ENCODE results near the gene RNASEH2C. TPM values are rescaled to one million over a fixed set of nuclear protein-coding genes. Genes with fewer than 3 reads are reported as not detected.

The RNASEH2C gene
- total and polyA plus RNA-seq, 2 of the 13 experiments (the other 11 are each of a cell fraction or from before 2014, with no cell fraction given), result 27.4 to 50.9 TPM

DNA sequence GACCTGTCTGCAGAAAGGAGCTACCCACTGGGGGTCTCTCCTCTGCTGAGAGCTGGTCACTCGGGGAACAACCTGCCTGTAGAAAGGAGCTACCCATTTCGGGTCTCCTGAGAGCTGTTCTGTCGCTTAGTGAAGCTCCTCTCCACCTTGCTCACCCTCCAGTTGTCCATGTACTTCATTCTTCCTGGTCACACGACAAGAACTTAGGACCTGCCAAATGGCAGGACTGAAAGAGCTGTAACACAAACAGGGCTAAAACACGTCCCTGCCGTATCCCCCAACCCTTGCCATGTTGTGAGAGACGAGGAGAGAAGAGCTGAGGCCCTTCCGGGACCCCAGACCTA lies 24.1 kb upstream of the RNASEH2C start (continued):
- 0 out of 2 replicates have a peak, but pooled peaks have one; percentile 2 for TF ChIP-seq HOXA5 (CRISPR knock-in tag; IDR thresholded peaks at IDR 0.05)
- TF ChIP-seq ZNF891 (CRISPR knock-in tag; IDR thresholded peaks at IDR 0.05), result no peak; the same call in 1 of the 2 replicates
- TF ChIP-seq, protein P1, sequence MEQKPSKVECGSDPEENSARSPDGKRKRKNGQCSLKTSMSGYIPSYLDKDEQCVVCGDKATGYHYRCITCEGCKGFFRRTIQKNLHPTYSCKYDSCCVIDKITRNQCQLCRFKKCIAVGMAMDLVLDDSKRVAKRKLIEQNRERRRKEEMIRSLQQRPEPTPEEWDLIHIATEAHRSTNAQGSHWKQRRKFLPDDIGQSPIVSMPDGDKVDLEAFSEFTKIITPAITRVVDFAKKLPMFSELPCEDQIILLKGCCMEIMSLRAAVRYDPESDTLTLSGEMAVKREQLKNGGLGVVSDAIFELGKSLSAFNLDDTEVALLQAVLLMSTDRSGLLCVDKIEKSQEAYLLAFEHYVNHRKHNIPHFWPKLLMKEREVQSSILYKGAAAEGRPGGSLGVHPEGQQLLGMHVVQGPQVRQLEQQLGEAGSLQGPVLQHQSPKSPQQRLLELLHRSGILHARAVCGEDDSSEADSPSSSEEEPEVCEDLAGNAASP (CRISPR knock-in tag; IDR thresholded peaks at IDR 0.05; ENCODE audit: borderline replicate concordance), result no peak
- TF ChIP-seq PPARG (CRISPR knock-in tag; conservative IDR thresholded peaks at IDR 0.05), result no peak
- no peak for TF ChIP-seq ZNF570 (CRISPR knock-in tag; IDR thresholded peaks at IDR 0.05; ENCODE audit: borderline replicate concordance)
- no peak for TF ChIP-seq TCF12 (IDR thresholded peaks at IDR 0.05)
- TF ChIP-seq TCF12 (CRISPR knock-in tag; IDR thresholded peaks at IDR 0.05), result no peak
- TF ChIP-seq NFE2L2 (IDR thresholded peaks at IDR 0.05; ENCODE audit: low read length), result no peak
- TF ChIP-seq, protein P2, sequence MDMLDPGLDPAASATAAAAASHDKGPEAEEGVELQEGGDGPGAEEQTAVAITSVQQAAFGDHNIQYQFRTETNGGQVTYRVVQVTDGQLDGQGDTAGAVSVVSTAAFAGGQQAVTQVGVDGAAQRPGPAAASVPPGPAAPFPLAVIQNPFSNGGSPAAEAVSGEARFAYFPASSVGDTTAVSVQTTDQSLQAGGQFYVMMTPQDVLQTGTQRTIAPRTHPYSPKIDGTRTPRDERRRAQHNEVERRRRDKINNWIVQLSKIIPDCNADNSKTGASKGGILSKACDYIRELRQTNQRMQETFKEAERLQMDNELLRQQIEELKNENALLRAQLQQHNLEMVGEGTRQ (IDR thresholded peaks at IDR 0.05; ENCODE audit: low read depth, low read length), result no peak
- TF ChIP-seq, protein P2 (CRISPR knock-in tag; IDR thresholded peaks at IDR 0.05; ENCODE audit: borderline replicate concordance), result no peak
- no peak for TF ChIP-seq ZNF333 (CRISPR knock-in tag; IDR thresholded peaks at IDR 0.05; ENCODE audit: borderline replicate concordance)
- TF ChIP-seq, protein P3, sequence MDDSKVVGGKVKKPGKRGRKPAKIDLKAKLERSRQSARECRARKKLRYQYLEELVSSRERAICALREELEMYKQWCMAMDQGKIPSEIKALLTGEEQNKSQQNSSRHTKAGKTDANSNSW (CRISPR knock-in tag; IDR thresholded peaks at IDR 0.05; ENCODE audit: borderline replicate concordance), result no peak
- no peak for TF ChIP-seq ZNF256 (CRISPR knock-in tag; conservative IDR thresholded peaks at IDR 0.05)
- TF ChIP-seq SRY (CRISPR knock-in tag; IDR thresholded peaks at IDR 0.05), result no peak
- TF ChIP-seq, protein P4, sequence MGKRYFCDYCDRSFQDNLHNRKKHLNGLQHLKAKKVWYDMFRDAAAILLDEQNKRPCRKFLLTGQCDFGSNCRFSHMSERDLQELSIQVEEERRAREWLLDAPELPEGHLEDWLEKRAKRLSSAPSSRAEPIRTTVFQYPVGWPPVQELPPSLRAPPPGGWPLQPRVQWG (CRISPR knock-in tag; IDR thresholded peaks at IDR 0.05; ENCODE audit: borderline replicate concordance, low read depth), result no peak
- TF ChIP-seq RFX3 (CRISPR knock-in tag; IDR thresholded peaks at IDR 0.05), result no peak
- TF ChIP-seq, protein P5, sequence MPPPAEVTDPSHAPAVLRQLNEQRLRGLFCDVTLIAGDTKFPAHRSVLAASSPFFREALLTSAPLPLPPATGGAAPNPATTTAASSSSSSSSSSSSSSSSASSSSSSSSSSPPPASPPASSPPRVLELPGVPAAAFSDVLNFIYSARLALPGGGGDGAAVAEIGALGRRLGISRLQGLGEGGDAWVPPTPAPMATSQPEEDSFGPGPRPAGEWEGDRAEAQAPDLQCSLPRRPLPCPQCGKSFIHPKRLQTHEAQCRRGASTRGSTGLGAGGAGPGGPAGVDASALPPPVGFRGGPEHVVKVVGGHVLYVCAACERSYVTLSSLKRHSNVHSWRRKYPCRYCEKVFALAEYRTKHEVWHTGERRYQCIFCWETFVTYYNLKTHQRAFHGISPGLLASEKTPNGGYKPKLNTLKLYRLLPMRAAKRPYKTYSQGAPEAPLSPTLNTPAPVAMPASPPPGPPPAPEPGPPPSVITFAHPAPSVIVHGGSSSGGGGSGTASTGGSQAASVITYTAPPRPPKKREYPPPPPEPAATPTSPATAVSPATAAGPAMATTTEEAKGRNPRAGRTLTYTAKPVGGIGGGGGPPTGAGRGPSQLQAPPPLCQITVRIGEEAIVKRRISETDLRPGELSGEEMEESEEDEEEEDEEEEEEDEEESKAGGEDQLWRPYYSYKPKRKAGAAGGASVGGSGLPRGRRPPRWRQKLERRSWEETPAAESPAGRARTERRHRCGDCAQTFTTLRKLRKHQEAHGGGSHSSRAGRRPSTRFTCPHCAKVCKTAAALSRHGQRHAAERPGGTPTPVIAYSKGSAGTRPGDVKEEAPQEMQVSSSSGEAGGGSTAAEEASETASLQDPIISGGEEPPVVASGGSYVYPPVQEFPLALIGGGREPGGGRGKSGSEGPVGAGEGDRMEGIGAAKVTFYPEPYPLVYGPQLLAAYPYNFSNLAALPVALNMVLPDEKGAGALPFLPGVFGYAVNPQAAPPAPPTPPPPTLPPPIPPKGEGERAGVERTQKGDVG (CRISPR knock-in tag; IDR thresholded peaks at IDR 0.05; ENCODE audit: borderline replicate concordance), result no peak
- no peak for TF ChIP-seq ZNF766 (CRISPR knock-in tag; IDR thresholded peaks at IDR 0.05; ENCODE audit: borderline replicate concordance)
- no peak for TF ChIP-seq RAD21 (CRISPR knock-in tag; IDR thresholded peaks at IDR 0.05)
- TF ChIP-seq RFXAP (CRISPR knock-in tag; IDR thresholded peaks at IDR 0.05; ENCODE audit: borderline replicate concordance), result peak; percentile 58; the same call in 1 of the 2 replicates
- TF ChIP-seq ZSCAN12 (CRISPR knock-in tag; IDR thresholded peaks at IDR 0.05), result no peak
- TF ChIP-seq SPEN (CRISPR knock-in tag; IDR thresholded peaks at IDR 0.05; ENCODE audit: low read depth), result no peak
- TF ChIP-seq ZBTB1 (CRISPR knock-in tag; IDR thresholded peaks at IDR 0.05; ENCODE audit: borderline replicate concordance), result no peak
- TF ChIP-seq ZNF883 (CRISPR knock-in tag; IDR thresholded peaks at IDR 0.05; ENCODE audit: not compliant biosample characterization), result no peak
- no peak for TF ChIP-seq ZFP37 (CRISPR knock-in tag; IDR thresholded peaks at IDR 0.05; ENCODE audit: borderline replicate concordance)
- TF ChIP-seq ARHGAP35 (CRISPR knock-in tag; IDR thresholded peaks at IDR 0.05; ENCODE audit: borderline replicate concordance), result no peak
